Hematopoietic multipotent progenitor cell treated with erythropoietin and hydrocortisone succinate and interleukin-3 and kit ligand, for 6 days (in vitro differentiated cells): ENCODE measurements around the gene CCDC106.

ENCODE experiments used
- DNase-seq: peaks from one replicate; pipeline ENCODE4 v3.0.0-alpha.2; 2015

The CCDC106 gene

GRCh38 chr19:55647732-55648584 lies at the start of gene CCDC106:
CCDC106 (plus strand) TSS chr19:55648212; CDS start chr19:55649047, 835 bp downstream.
- peak; percentile 69 for DNase-seq

DNA sequence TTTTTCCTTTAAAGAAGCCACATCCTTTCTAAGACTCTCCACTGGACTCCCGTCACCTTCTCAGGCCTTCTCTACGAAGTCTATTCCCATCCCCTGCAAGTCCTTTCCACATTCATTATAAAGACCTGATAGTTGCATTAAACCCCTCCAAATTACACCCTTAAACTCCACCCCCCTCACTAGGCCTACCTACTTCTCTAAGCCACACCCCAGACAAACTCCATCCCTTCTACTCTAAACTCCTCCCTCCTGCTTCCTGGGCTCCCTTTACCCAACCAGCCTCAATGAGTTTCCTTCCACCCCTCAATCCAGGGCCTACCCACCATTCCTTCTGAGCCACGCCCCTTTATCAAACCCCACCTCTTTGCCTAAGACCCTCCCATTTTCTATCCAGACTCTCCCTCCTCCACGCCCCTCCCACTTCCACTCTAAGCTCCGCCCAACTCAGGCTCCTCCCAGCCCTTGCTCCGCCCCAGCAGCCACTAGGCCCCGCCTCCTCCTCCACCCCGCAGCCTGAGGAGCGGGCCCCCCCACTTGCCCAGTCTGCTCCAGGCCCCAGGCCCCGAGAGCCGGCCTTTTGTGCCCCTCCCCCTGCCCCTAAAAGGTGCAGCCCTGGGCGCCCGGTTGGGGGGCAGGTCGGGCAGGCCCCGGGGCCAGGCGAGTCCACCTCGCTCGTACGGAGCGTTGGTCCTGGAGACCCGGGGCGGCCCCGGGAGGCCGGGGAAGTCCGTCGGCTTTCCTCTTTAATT lies 49.1 kb upstream of the CCDC106 start:
- DNase-seq = peak; percentile 97

- DNase-seq = peak; percentile 100
These were observed 48.6 kb upstream of the CCDC106 start, which contains the start of gene FIZ1 for GRCh38 chr19:55599468-55599841. FIZ1 (minus strand) TSS chr19:55599517; CDS start chr19:55597865, 1,652 bp downstream.

DNA sequence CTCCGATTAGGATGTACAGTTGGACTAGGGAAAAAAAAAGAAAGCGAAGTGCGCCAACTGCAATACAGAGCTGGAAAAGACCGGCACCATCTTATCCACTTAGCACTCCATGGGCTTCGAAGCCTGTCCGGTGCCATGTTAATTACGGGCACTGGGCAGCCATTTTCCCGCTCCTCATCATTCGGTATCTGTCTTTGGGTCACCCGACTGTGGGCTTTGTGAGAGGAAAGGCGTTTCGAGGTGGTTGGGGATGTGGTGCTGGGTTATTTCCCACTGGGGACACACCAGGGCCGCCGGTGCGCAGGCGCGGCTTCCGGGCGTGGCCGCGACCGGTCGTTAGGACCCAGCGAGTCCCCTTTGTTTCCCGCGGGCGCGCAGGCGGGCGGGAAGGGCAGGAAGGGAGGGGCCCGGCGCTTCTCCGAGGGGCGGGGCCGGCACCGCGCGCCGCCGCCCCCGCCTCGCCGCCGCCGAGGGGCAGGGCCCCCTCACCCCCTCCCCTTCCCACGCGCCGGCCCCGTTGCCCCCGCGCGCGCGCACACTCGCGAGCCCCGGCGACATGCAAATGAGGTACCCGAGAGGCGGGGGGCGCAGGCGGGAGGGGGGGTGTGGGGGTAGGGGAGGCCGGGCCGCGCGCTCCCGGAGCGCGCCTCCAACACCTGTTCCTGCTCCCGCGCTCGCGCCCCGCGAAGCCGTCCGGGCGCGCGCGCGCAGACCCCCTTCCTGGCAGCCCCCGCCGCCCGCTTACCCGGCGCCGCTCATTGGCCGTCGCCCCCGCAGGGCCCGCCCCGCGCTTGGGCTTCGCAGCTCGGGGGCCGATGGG lies 48.0 kb upstream of the CCDC106 start, which contains the start of gene ZNF524:
Gene ZNF524, plus strand, starts transcription at position 447 of the 820 bp plus-strand sequence. CDS start 1,825 bp downstream, outside the sequence.
- peak; percentile 95 for DNase-seq

GRCh38 chr19:55600662-55601028 lies 47.4 kb upstream of the CCDC106 start:
- DNase-seq = no peak

DNA sequence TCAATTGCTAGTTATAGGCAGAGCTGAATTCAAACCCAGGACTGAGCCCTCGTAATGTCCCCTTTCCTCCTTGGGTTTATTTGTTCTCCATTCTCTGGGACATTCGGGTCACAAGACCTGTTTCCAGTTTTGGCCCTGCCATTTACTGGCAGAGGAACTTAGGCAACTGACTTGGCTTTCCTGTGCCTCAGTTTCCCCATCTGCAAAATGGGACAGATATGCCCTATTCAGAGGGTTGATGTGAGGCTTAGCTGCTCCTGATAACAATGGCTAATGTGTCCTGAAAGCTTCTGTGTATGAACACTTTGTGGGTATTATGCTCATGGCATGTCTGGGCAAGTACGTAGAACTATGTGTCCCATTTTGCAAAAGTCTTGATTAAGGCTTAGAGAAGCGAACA lies 46.9 kb upstream of the CCDC106 start:
- peak; percentile 29 for DNase-seq

- DNase-seq = no peak
These were observed 45.7 kb upstream of the CCDC106 start for GRCh38 chr19:55602104-55603001.

- no peak for DNase-seq
These were observed 44.9 kb upstream of the CCDC106 start for GRCh38 chr19:55603115-55603514.

DNA sequence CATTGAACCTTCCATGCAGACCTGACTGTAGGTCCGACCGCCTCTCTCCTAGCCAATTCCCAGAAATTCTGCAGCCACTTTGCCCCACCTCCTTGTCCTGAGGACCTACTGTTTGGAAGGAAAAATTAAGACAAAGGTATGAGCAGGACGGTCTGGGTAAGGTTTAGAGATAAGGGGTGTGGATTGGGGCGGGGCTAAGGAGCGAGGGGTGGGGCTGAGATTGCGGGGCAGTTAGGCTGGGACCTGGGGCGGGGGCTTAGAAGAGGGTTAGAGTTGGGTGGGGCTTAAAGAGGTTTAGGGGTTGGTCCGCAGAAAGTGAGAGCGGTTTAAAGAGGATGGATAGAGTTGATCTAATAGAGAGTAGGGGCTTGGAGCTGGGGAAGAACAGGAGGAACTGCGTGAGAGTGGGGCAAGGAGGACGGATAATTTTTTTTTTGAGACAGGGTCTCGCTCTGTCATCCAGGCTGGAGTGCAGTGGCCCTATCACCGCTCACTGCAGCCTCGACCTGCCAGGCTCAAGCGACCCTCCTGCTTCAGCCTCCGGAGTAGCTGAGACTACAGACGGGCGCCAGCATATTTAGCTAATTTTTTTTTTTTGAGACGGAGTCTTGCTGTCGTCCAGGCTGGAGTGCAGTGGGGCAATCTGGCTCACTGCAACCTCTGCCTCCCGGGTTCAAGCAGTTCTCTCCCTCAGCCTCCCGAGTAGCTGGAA lies 44.3 kb upstream of the CCDC106 start:
- DNase-seq = peak; percentile 66

DNA sequence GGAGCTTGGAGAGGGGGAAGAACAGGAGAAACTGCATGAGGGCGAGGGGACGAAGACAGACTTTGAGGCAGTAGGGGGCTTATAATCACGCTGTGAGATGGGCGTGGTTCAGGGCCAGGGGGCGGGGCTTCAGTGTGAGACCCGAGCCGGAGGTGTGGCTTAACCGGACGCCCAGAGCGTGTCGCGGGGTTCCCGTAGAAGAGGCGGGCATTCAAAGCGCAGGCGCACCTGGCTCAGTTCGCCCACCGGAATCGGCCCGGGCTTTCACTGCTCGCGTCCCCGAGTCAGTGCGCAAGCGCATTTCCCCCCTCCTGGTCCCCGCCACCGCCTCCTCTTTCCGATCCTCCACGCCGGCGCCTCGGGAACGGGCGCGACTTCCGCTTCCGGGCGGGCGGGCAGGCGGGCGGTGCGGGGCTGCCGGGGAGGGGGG lies 42.8 kb upstream of the CCDC106 start:
- DNase-seq = peak; percentile 99

DNA sequence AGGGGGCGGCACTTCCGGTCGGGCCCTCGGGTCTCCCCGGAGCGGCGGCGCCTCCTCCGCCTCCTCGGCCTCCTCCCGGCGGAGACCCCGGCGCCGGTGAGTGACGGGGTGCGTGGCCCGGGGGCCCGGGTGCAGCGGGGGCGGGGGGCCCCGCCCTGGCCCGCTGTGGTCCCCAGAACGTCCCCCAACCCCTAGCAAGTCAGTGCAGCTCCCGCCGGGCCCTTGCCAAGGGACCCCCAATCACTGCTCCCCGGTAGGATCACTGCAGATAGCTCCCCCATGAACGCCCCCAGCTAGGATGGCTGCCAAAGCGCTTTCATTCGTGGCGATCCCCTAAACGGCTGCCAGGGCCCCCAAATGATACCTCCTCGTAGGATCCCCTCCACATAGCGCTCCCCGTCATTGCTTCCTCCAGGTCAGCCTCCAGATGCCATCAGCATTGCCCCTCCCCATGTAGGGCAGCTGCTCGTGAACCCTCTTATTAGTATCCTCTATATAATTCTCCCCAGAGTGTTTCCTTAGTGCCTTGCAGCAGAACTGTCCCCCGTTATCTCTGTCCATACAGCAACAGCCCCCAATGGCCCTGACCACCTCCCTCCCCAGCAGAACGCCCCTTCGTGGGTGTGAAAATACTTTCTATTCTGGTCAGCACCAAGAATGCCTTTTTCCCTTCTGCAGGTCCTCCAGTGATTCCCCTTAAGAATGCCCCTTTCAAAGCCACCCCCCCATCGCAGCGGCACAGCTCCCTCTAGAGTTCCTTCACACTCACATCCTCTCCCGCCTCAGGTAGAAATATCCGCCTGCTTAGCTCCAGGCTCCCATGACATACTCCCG lies 42.2 kb upstream of the CCDC106 start, which contains the start of gene ZNF865:
Gene ZNF865, plus strand, starts transcription at position 11 of the 834 bp plus-strand sequence. CDS start 7,972 bp downstream, outside the sequence.
- DNase-seq = peak; percentile 92

DNA sequence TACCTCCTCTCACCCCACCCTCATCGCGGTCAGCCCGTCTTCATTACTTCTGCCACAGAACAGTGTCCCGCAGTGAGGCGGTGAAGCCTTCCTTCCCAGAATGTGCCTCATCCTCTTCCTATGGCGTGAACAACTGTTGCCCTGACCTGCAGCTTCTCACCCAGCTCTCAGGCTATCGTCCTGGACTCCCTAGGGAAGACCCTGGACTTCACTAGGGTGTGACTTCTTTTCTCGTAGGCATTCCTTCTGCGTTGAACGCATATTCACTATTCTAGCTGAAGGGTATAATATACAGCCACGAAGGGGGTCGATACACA lies 41.6 kb upstream of the CCDC106 start:
- DNase-seq = no peak

DNA sequence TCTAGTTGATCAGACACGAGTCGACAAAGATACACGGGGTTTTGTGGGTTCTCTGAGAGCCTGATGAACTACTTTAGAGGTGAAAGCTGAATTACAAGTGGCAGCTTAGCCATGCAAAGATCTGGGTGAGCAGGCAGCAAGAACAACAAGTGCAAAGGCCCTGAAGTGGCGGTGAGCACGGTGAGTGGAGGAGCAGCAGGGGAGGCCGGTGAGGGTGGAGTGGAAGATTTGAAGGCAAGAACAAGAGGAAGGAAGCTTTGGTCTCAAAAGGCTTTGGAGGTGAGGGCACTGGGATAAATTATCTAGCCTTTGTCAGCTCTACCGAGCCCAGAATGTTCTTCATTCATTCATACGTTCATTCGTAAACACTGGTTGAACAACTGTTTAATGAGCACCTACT lies 41.2 kb upstream of the CCDC106 start:
- no peak for DNase-seq

DNA sequence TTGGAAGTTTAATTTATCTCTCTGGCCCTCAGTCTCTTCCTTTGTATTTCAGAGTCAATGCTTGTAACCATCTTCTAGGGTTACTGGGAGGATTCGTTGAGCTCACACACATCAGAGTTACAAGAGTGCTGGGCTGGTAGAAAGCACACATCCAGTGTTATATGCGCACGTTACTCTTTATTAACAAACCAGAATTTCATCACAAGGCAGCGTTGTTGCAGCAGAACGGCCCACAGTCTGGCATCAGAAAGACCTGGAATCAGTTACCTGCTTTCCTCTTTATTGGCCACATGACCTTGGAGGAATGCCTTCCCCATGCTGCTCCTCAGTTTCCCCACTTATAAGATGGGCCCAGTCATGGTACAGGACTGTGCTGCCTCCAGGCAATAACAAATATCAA lies 38.7 kb upstream of the CCDC106 start:
- DNase-seq = no peak

- DNase-seq = no peak
These were observed 36.6 kb upstream of the CCDC106 start for GRCh38 chr19:55611300-55611982.

DNA sequence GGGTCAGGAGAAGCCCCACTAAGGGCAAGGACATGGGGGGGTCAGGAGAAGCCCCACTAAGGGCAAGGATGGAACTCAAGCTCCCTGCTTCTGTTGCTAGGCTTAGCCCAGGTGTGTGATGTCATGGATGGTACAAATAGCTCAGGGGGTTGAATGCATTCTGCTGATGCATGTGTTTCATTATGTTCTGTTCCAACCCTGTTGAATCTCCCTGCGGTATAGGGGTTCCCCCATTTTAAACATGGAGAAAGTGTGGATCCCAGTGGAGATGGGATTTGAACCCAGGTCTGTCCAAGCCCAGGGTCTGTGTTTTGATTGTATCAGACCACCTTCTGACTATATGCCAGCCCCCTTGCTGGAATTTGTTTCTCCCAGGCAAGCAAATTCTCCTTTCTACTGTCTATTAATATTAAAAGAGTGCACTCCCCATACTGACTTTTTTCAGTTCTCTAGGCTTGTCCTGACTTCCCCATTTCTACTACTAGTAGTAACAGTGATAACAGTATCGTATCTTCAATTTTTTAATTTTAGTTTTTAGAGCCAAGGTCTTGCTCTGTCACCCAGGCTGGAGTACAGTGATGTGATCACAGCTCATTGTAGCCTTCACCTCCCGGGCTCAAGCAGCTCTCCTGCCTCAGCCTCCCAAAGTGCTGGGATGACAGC lies 35.9 kb upstream of the CCDC106 start:
- DNase-seq = no peak

DNA sequence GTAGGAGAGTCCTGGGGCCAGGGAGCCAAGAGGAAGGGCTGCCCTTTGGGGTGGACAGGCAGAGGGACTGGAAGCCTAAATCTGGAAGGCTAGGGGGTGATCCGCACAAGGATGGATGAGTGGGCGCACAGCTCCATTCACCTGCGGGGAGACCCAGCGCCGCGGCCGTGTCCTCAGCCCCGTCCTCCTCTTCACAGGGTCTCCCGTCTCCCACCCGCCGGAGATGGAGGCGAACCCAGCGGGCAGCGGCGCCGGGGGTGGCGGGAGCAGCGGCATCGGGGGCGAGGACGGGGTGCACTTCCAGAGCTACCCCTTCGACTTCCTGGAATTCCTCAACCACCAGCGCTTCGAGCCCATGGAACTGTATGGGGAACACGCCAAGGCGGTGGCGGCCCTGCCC lies 34.6 kb upstream of the CCDC106 start:
- no peak for DNase-seq

GRCh38 chr19:55613930-55614710 lies 33.9 kb upstream of the CCDC106 start:
- DNase-seq = no peak
